Astrocyte (in vitro differentiated cells and primary cell): ENCODE results near the gene TEX2. TPM values are rescaled to one million over a fixed set of nuclear protein-coding genes. Genes with fewer than 3 reads are reported as not detected.

Experiments used
- DNase-seq: peaks from one replicate; pipeline ENCODE4 v3.0.0-alpha.2; 2010; ENCODE audit warnings: low read depth
- FAIRE-seq: peaks from 2 replicates; lab custom pipeline; 2011; peaks lifted over from hg19 to GRCh38; lab: Jason Lieb, UNC
- H2AFZ ChIP-seq: 2 replicates; pipeline ENCODE4 v1.6.0; 2012; ENCODE audit warnings: low read depth, low read length, inconsistent platforms
- H3K27ac ChIP-seq: 2 replicates; pipeline ENCODE4 v1.5.1; 2011; ENCODE audit warnings: low read depth, low read length, inconsistent platforms
- H3K27me3 ChIP-seq: 2 replicates; pipeline ENCODE4 v1.6.0; 2011; ENCODE audit warnings: low read length, inconsistent platforms; ENCODE audit not compliant: insufficient read depth
- H3K36me3 ChIP-seq: 2 replicates; pipeline ENCODE4 v1.5.1; 2011; ENCODE audit warnings: low read length, inconsistent platforms; ENCODE audit not compliant: insufficient read depth
- H3K4me1 ChIP-seq: 2 replicates; pipeline ENCODE4 v1.5.1; 2011; ENCODE audit warnings: low read length, inconsistent platforms; ENCODE audit not compliant: insufficient read depth
- H3K4me2 ChIP-seq: 2 replicates; pipeline ENCODE4 v1.6.0; 2012; ENCODE audit warnings: low read length, inconsistent platforms
- H3K4me3 ChIP-seq: 2 replicates; pipeline ENCODE4 v1.5.1; 2011; ENCODE audit warnings: low read depth, mild to moderate bottlenecking, low read length, inconsistent platforms; ENCODE audit not compliant: insufficient read depth
- H3K79me2 ChIP-seq: 2 replicates; pipeline ENCODE4 v1.6.0; 2012; ENCODE audit warnings: mild to moderate bottlenecking, low read length, inconsistent platforms; ENCODE audit not compliant: insufficient read depth
- H3K9ac ChIP-seq: 2 replicates; pipeline ENCODE4 v1.6.0; 2012; ENCODE audit warnings: mild to moderate bottlenecking, low read length, inconsistent platforms
- H3K9me3 ChIP-seq: 2 replicates; pipeline ENCODE4 v1.5.1; 2012; ENCODE audit warnings: low read depth, mild to moderate bottlenecking, low read length, inconsistent platforms; ENCODE audit not compliant: insufficient read depth
- H4K20me1 ChIP-seq: 2 replicates; pipeline ENCODE4 v1.6.0; 2012; ENCODE audit warnings: low read length, inconsistent platforms; ENCODE audit not compliant: insufficient read depth
- H3K27ac Mint-ChIP-seq: one replicate; pipeline ENCODE4 v1.8.0; 2021; ENCODE audit warnings: mild to moderate bottlenecking, mixed read lengths; ENCODE audit not compliant: unreplicated experiment
- H3K27me3 Mint-ChIP-seq: one replicate; pipeline ENCODE4 v1.8.0; 2021; ENCODE audit warnings: low read depth, mixed read lengths; ENCODE audit not compliant: unreplicated experiment
- H3K36me3 Mint-ChIP-seq: one replicate; pipeline ENCODE4 v1.8.0; 2021; ENCODE audit warnings: low read depth, mixed read lengths; ENCODE audit not compliant: unreplicated experiment
- H3K4me1 Mint-ChIP-seq: one replicate; pipeline ENCODE4 v1.8.0; 2021; ENCODE audit warnings: low read depth, mixed read lengths; ENCODE audit not compliant: unreplicated experiment
- H3K4me3 Mint-ChIP-seq: one replicate; pipeline ENCODE4 v1.8.0; 2021; ENCODE audit warnings: mild to moderate bottlenecking, moderate library complexity, mixed read lengths; ENCODE audit not compliant: unreplicated experiment
- H3K9me3 Mint-ChIP-seq: one replicate; pipeline ENCODE4 v1.8.0; 2021; ENCODE audit warnings: mild to moderate bottlenecking, mixed read lengths; ENCODE audit not compliant: unreplicated experiment
- EZH2 ChIP-seq: IDR thresholded peaks from 2 replicates; pipeline ENCODE4 v1.6.1; 2012; ENCODE audit warnings: mild to moderate bottlenecking, low read length, inconsistent platforms; ENCODE audit not compliant: insufficient read depth
- total RNA-seq: library from RNA; stranded (reverse); gene quantifications from 2 replicates; pipeline ENCODE4 v1.2.1, GENCODE V29; 2021
- TF ChIP-seq, protein P1 (sequence below): IDR thresholded peaks from 2 replicates; pipeline ENCODE4 v1.5.1; 2011; ENCODE audit warnings: low read depth, mild to moderate bottlenecking, inconsistent platforms, low read length, moderate library complexity; ENCODE audit not compliant: insufficient read depth

The TEX2 gene
- total RNA-seq, 1 donor from 2014 or later, result 56.1 TPM

DNA sequence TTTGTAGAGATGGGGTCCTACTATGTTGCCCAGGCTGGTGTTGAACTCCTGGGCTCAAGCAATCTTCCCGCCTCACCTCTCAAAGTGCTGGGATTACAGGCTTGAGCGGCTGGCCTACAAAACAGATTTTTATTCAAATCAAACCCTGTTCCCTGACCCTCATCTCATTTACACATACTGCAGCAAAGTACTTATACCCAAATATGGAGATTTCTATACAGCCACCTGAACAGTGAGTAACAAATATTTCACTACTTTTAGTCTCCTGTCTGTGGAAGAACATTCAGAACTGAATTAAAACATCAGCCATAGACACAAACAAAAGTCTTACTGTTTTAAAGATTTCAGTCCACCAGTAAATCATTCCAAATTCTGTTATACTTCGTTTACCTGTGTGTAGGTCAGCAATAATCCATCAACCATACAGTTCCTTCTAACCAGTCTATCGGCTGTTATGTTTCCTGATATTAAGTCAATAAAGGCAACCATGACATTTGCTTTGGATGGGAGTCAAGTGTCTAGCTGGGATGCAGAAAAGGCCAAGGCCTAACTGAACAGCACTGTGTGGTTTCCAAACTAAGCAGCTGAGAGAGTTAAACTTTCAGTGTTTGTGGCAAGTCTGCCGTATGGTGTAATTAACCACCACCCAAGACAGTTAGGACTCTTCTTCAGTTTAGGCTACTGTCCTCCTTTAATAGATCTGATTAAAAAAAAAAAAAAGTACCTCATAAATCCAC lies 155.4 kb downstream of the TEX2 start:
- Histone ChIP-seq H3K9me3 (no peaks in the 10 kb centered on the region), H3K36me3 (no peaks in the 10 kb centered on the region), H3K4me2 (no peak overlapping the region), H3K4me1 (no peaks in the 10 kb centered on the region), H3K79me2 (no peaks in the 10 kb centered on the region), H3K27me3 (no peaks in the 10 kb centered on the region), H3K27ac (no peak overlapping the region), H2AFZ (no peak overlapping the region), H4K20me1 (peaks cover 12% of the 10 kb centered on the region), H3K9ac (no peak overlapping the region), H3K4me3 (no peak overlapping the region)
- Mint-ChIP-seq H3K27me3 (no peaks in the 10 kb centered on the region), H3K4me1 (peaks cover 22% of the 10 kb centered on the region), H3K36me3 (no peaks in the 10 kb centered on the region), H3K4me3 (no peak overlapping the region), H3K9me3 (peaks cover 2% of the 10 kb centered on the region), H3K27ac (no peak overlapping the region)
- TF ChIP-seq, protein P1, sequence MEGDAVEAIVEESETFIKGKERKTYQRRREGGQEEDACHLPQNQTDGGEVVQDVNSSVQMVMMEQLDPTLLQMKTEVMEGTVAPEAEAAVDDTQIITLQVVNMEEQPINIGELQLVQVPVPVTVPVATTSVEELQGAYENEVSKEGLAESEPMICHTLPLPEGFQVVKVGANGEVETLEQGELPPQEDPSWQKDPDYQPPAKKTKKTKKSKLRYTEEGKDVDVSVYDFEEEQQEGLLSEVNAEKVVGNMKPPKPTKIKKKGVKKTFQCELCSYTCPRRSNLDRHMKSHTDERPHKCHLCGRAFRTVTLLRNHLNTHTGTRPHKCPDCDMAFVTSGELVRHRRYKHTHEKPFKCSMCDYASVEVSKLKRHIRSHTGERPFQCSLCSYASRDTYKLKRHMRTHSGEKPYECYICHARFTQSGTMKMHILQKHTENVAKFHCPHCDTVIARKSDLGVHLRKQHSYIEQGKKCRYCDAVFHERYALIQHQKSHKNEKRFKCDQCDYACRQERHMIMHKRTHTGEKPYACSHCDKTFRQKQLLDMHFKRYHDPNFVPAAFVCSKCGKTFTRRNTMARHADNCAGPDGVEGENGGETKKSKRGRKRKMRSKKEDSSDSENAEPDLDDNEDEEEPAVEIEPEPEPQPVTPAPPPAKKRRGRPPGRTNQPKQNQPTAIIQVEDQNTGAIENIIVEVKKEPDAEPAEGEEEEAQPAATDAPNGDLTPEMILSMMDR, result no peak
- no peak for TF ChIP-seq EZH2
- DNase-seq (no peak), FAIRE-seq (no peak)

- no peak for FAIRE-seq
- DNase-seq, result no peak
- TF ChIP-seq, protein P1, result no peak
- no peak for TF ChIP-seq EZH2
These were observed 156.1 kb downstream of the TEX2 start for GRCh38 chr17:64106918-64107317.

More at GRCh38 chr17:64106918-64107317, 156.1 kb downstream of the TEX2 start:
- no peak overlapping the region for H3K27ac ChIP-seq
- no peaks in the 10 kb centered on the region for H3K36me3 Mint-ChIP-seq
- no peak overlapping the region for H3K27ac Mint-ChIP-seq
- H3K4me2 ChIP-seq, result no peak overlapping the region
- no peak overlapping the region for H3K9ac ChIP-seq
- no peak overlapping the region for H2AFZ ChIP-seq
- H3K4me1 Mint-ChIP-seq, result peaks cover 22% of the 10 kb centered on the region
- H3K9me3 Mint-ChIP-seq, result peaks cover 2% of the 10 kb centered on the region
- no peaks in the 10 kb centered on the region for H3K36me3 ChIP-seq
- H3K4me3 ChIP-seq, result no peak overlapping the region
- no peaks in the 10 kb centered on the region for H3K27me3 Mint-ChIP-seq
- no peak overlapping the region for H3K4me3 Mint-ChIP-seq
- H4K20me1 ChIP-seq, result peaks cover 14% of the 10 kb centered on the region
- no peaks in the 10 kb centered on the region for H3K27me3 ChIP-seq
- H3K9me3 ChIP-seq, result no peaks in the 10 kb centered on the region
- no peaks in the 10 kb centered on the region for H3K79me2 ChIP-seq
- H3K4me1 ChIP-seq, result no peaks in the 10 kb centered on the region
